ENCODE data around the gene PFDN1. TPM values are rescaled to one million over a fixed set of nuclear protein-coding genes. Genes with fewer than 3 reads are reported as not detected.

Gene PFDN1
- 10 to 100 TPM; 58.7 to 91.7 (median 76.2) TPM for total RNA-seq

- Histone ChIP-seq H3K4me3 (peak within 1 kb of the TSS; percentile 78), H3K9me3 (no peaks in the 10 kb centered on the region), H3K4me1 (peaks cover 18% of the 10 kb centered on the region), H3K27ac (peak within 1 kb of the TSS; percentile 84), H3K36me3 (peaks cover 17% of the 10 kb centered on the region), H3K27me3 (no peaks in the 10 kb centered on the region)
- 1% methylated on average over 30 of the region's 30 CpGs for WGBS
- DNase-seq (ENCODE audit: low spot score in 2 of 2): peak; percentile 97
- TF ChIP-seq POLR2A (IDR thresholded peaks at IDR 0.05) (peak in 1 of 2 donors; percentile 51), CTCF (IDR thresholded peaks at IDR 0.05) (no peak)
Observed at GRCh38 chr5:140302786-140303639, at the start of gene PFDN1. PFDN1 (minus strand) TSS chr5:140303101; CDS start chr5:140303073, 28 bp downstream.

- 6% methylated on average over 5 of the region's 5 CpGs for WGBS
- DNase-seq (ENCODE audit: low spot score in 2 of 2): no peak
- Histone ChIP-seq H3K36me3 (no peaks in the 10 kb centered on the region), H3K9me3 (no peaks in the 10 kb centered on the region), H3K4me1 (peaks cover 25% of the 10 kb centered on the region), H3K4me3 (no peak overlapping the region), H3K27ac (no peak overlapping the region), H3K27me3 (no peaks in the 10 kb centered on the region)
- TF ChIP-seq POLR2A (IDR thresholded peaks at IDR 0.05) (no peak), EP300 (IDR thresholded peaks at IDR 0.05) (no peak), CTCF (IDR thresholded peaks at IDR 0.05) (peak; percentile 77 to 89), POLR2AphosphoS5 (IDR thresholded peaks at IDR 0.05) (no peak)
Observed at GRCh38 chr5:140351609-140352334, 48.9 kb upstream of the PFDN1 start.

GRCh38 chr5:140349244-140349643 is 46.3 kb upstream of the PFDN1 start:
- DNase-seq (ENCODE audit: low spot score in 2 of 2): no peak
- no peaks in the 10 kb centered on the region for H3K36me3 ChIP-seq
- no peak for TF ChIP-seq CTCF (IDR thresholded peaks at IDR 0.05)
- TF ChIP-seq POLR2AphosphoS5 (IDR thresholded peaks at IDR 0.05): no peak
- no peak for TF ChIP-seq EP300 (IDR thresholded peaks at IDR 0.05)
- no peak for TF ChIP-seq POLR2A (IDR thresholded peaks at IDR 0.05)
- H3K27me3 ChIP-seq: no peaks in the 10 kb centered on the region
- peaks cover 43% of the 10 kb centered on the region for H3K4me1 ChIP-seq
- H3K9me3 ChIP-seq: no peaks in the 10 kb centered on the region
- H3K27ac ChIP-seq: no peak overlapping the region
- 54% methylated on average over 2 of the region's 2 CpGs for WGBS
- no peak overlapping the region for H3K4me3 ChIP-seq

GRCh38 chr5:140348104-140348503 is 45.2 kb upstream of the PFDN1 start:
- Histone ChIP-seq H3K27me3 (no peaks in the 10 kb centered on the region), H3K9me3 (no peaks in the 10 kb centered on the region), H3K4me1 (peaks cover 53% of the 10 kb centered on the region), H3K36me3 (no peaks in the 10 kb centered on the region), H3K27ac (peak overlapping the region; percentile 77), H3K4me3 (no peak overlapping the region)
- WGBS: 60% methylated on average over 4 of the region's 4 CpGs
- TF ChIP-seq EP300 (IDR thresholded peaks at IDR 0.05) (no peak), POLR2A (IDR thresholded peaks at IDR 0.05) (no peak), CTCF (IDR thresholded peaks at IDR 0.05) (no peak)
- no peak for DNase-seq (ENCODE audit: low spot score in 2 of 2)

GRCh38 chr5:140347360-140347759 is 44.5 kb upstream of the PFDN1 start:
- TF ChIP-seq POLR2A (IDR thresholded peaks at IDR 0.05) (no peak), CTCF (IDR thresholded peaks at IDR 0.05) (no peak), EP300 (IDR thresholded peaks at IDR 0.05) (no peak), POLR2AphosphoS5 (IDR thresholded peaks at IDR 0.05) (no peak)
- Histone ChIP-seq H3K27me3 (no peaks in the 10 kb centered on the region), H3K27ac (peak overlapping the region; percentile 77), H3K4me3 (peak overlapping the region; percentile 80), H3K36me3 (no peaks in the 10 kb centered on the region), H3K9me3 (no peaks in the 10 kb centered on the region), H3K4me1 (peaks cover 58% of the 10 kb centered on the region)
- WGBS: 20% methylated on average over 2 of the region's 2 CpGs
- DNase-seq (ENCODE audit: low spot score in 2 of 2): no peak

Measured in suprapubic skin (tissue), 4 donors.